Measurements from ENCODE around the gene GUCA2A.

- no peak for TF ChIP-seq FOXA1 (IDR thresholded peaks at IDR 0.05)
- TF ChIP-seq FOXM1 (IDR thresholded peaks at IDR 0.05; ENCODE audit: borderline replicate concordance) = no peak
- TF ChIP-seq SP1 (IDR thresholded peaks at IDR 0.05) = no peak
These were observed 28.1 kb downstream of the GUCA2A start for GRCh38 chr1:42136466-42136865.
